DMS 273 treated with DMSO at 0.1 percent for 48 hours (cell line): Measurements from ENCODE around the gene ATP5F1D.

ENCODE experiments used
- DNase-seq: peaks from one replicate; lab custom pipeline; 2025; lab: John Stamatoyannopoulos, UW

Gene ATP5F1D

DNA sequence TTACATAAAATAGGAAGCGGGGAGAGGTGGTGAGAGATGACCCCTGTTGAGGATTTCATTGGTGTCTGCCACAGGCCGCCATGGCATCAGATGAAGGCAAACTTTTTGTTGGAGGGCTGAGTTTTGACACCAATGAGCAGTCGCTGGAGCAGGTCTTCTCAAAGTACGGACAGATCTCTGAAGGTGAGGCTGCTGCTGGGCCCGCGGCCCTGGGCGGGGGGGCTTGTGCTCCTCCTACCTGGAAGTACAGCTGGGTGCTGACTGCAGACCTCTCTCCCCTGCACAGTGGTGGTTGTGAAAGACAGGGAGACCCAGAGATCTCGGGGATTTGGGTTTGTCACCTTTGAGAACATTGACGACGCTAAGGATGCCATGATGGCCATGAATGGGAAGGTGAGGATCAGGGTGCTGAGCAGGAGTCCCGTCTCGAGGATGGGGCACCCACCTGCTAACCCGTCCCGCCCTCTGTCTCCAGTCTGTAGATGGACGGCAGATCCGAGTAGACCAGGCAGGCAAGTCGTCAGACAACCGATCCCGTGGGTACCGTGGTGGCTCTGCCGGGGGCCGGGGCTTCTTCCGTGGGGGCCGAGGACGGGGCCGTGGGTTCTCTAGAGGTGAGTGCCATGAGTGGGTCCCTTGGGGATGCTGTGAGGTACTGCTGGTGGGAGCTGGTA is 29.4 kb downstream of the ATP5F1D start:
- DNase-seq: no peak

DNA sequence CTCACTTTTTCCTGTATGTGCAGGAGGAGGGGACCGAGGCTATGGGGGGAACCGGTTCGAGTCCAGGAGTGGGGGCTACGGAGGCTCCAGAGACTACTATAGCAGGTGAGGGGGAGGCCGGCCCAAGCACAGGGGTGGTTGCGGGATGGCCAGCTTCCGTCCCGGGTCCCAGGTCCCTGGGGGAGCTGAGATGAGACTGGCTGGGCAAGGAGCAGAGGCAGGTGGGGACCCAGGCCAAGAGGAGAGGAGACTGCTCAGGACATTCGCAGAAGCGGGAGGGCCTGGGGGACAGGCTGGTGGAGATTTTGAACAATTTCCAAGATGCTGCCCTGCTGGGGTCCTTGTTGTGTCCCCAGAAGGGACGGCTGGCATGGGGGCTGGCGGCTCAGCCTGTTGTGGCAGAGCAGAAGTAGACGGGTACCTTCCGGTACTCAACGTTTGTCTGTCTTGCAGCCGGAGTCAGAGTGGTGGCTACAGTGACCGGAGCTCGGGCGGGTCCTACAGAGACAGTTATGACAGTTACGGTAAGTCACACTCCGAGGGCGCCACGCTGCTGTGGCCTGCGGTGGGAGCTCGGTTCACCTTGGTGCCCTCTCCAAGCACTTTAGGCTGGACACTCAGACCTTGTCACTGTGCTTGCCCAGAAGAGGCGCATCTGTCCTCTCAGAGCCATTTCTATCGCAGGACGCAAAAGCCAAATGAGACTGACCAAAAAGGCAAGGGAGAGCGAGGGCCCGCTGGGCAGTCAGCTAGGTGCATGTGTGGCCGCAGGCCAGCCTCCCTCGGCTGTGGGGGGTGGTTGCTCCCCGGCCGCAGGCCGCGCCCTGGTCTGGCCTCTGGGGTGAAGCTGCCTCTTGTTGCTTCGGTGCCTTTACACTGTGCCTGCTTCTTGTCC is 30.2 kb downstream of the ATP5F1D start:
- DNase-seq: no peak

DNA sequence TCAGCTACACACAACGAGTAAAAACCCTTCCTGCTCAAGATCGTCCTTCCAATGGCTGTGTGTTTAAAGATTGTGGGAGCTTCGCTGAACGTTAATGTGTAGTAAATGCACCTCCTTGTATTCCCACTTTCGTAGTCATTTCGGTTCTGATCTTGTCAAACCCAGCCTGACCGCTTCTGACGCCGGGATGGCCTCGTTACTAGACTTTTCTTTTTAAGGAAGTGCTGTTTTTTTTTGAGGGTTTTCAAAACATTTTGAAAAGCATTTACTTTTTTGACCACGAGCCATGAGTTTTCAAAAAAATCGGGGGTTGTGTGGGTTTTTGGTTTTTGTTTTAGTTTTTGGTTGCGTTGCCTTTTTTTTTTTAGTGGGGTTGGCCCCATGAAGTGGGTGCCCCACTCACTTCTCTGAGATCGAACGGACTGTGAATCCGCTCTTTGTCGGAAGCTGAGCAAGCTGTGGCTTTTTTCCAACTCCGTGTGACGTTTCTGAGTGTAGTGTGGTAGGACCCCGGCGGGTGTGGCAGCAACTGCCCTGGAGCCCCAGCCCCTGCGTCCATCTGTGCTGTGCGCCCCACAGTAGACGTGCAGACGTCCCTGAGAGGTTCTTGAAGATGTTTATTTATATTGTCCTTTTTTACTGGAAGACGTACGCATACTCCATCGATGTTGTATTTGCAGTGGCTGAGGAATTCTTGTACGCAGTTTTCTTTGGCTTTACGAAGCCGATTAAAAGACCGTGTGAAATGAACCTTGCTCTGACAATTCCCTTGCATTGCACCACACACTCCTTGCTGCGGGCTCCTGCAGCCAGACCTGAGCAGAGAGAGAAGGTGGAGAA is 31.1 kb downstream of the ATP5F1D start:
- DNase-seq: no peak

DNA sequence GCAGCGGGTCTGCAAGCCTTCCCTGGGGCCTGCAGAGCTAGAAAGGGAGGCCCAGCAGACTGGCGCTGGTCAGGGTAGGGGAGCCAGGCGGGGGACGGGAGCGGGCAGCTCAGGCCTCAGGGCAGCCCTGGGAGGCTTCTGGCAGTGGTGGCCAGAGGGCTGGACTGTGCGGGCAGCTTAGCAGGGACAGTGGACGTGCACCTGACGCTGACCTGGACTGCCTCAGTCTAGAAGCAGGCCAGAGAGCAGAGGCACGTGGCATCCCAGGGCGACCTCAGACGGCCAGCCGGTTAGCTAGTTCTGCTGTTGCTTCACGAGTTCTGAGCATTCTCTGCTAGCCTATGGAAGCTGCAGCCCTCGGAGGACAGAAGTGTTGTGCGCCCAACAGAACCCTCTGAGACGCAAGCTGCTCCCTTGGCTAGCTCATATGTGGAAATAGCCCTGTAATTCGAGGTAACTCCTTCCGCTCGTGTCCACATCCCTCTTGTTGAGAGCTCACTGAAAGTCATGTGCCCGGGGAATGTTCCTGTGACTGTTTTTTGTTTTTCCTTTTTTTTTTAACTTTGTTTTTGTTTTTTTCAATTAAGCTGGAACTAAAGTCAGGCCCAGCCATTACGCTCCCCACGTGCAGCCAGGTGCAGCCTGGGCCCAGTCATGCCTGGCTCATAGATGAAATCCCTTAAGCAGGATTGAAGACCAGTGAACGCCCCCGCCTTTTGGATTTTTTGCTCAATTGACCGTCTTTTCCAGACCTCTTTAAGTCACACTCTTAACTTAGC is 31.9 kb downstream of the ATP5F1D start:
- DNase-seq: no peak

DNA sequence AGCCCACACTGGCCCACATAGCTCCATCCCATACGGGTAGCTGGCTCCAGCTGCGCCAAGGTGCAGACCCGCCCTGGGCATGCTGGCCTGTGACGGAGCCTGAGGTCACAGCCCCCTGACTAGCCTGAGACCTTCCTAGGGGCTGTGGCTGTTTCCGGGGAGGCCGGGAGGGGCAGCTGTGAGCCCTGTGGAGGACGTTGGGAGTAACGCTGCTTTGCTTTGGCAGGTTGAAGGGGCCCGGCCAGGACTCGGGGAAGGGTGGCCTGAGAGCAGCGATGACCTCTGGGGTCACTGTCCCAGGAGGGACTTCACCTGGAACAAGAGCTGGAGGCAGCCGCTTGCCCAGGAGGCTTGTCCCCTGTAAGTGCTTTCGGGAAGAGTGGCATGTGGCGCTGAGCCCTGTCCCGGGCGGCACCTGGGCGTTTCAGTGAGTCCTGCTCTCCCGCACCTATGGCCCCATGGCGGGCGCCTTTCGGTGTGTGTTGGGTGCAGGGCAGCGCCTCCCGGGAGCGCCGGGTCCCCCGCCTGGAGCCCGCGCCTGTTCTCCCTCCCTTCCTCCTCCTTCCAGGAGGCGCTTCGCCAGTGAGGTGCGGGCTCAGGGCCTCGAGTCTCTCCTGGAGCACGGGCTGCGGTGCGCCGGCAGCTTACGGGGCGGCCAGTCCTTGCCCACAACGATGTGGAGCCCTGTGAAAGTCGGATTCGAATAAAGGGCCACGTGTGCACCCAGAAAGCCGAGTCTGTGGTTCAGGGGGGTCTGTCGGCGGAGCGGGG is 32.7 kb downstream of the ATP5F1D start:
- no peak for DNase-seq

DNA sequence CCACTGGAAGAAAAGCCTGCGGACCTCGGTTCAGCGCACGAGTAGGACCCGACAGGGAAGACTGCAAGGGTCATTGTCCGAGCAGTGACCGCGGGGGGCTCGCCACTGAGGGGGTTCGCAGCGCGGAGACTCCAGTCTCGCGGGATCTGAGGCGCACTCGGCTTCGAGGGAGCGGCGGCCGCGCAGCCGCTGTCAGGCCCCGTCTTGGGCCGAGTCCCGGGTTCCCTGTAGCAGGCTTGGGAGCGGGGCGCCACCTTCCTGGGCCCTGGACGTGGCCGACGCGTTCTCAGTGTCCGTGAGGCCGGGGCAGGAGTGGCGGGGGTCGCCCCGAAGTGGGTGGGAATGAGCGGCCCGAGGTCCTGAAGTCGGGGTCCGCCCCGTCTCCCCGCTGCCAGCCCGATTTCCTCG is 33.3 kb downstream of the ATP5F1D start:
- no peak for DNase-seq

DNA sequence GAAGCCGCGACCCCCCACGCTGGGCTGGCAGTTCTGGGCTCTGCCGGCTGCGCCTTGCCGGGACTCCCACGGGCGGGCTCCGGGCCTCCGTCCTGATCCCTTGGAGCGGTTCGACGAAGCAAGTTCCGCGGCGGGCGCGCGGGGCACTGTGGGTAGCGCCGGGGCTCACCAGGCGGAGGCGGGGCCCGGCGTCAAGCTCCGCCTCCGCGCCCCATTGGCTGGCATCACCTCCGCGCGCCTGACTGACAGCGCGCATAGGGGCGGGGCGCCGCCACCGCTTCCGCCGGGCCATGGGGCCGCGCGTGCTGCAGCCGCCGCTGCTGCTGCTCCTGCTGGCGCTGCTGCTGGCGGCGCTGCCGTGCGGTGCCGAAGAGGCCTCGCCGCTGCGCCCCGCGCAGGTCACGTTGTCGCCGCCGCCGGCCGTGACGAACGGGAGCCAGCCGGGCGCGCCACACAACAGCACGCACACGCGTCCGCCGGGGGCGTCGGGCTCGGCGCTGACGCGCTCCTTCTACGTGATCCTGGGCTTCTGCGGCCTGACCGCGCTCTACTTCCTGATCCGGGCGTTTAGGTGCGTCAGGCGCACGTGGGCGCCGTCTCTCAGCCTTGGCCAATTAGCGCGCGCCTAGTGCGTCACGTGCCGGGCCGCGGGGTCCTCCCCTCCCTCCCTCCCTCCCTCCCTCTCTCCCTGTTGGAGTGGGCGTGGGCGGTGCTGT is 33.9 kb downstream of the ATP5F1D start, which contains the start of gene FAM174C:
Gene FAM174C, plus strand, starts transcription at position 271 of the 716 bp plus-strand sequence. Its CDS starts 20 bp downstream, at position 291.
- DNase-seq: peak; percentile 95

DNA sequence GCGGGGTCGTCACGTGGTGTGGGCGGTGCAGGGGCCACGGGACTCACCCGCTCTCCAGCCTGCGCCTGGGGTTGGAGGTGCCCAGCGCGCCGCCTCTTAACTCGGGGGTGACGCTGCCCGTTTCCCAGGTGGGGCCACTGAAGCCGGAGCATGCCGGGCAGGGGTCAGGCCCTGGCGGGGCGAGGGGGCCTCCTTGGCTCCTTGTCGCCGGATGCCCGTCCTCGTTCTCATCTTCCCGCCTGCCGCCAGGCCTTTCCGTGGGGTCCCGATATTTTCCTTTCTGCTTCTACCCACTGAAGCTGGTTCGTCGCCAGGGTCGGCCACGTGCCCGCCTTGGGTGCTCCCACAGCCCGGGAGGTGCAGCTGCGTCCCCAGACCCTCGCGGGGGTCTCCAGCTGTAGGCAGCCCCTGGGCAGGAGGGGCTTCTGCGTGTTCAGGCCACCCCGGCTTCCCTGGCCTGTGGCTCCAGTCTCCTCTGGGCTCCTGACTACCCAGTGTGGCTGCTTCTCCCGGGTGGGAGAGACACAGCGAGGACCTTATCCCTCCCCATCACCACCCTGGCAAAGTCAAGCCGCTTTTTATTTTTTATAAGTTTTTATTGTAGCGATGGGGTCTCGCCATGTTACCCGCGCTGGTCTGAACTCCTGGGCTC is 34.6 kb downstream of the ATP5F1D start:
- no peak for DNase-seq

DNA sequence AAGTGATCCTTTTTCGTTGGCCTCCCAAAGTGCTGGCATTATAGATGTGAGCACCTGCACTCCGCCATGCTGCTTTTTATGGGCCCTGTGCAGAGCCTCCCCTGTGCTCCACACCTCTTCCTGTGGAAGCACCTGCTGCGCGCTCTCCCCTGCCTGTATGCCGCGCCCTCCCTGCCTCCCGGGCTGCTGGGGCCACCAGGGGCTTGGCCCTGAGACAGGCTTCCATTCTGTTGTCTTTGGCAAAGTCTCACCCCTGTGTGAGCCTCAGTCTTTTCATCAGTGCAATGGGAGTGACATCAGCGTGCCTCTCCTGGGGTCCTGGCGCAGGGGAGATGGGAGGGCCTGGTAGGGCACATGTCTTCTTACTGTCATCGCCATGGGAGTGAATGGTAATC is 35.1 kb downstream of the ATP5F1D start:
- no peak for DNase-seq

DNA sequence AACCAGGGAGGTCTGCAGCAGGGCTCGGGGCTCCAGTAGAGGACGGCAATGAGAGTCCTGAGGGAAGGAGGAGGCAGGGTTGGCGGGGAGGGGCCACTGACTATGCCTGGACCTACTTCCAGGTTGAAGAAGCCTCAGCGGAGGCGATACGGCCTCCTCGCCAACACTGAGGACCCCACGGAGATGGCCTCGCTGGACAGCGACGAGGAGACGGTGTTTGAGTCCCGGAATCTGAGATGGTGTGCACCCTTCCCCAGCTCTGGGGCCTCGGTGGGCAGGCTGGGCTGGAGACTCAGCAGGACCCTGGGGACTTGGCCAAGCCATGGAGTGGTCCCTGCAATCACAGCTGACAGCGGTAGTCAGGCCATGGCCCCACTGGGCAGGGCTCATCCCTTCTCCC is 35.5 kb downstream of the ATP5F1D start:
- DNase-seq: no peak

DNA sequence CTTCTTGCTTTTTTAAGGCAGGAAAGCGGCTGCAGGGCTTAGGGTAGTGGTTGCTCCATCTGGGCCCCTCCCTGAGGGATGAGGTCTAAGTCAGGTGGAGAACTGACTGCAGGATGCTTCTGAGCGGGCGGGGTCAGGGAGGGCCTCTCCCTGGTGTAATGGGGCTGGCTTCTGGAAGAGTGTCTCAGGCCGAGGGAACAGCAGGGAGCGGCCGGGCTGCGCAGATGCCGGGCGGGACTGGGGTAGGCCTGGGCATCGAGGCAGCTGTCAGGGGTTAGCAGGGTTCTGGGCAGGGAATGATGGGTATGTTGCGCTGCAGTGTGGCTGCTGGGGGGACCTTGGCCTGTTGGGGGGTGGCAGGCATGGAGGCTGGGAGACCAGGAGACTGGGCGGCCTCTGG is 36.5 kb downstream of the ATP5F1D start:
- DNase-seq: no peak

DNA sequence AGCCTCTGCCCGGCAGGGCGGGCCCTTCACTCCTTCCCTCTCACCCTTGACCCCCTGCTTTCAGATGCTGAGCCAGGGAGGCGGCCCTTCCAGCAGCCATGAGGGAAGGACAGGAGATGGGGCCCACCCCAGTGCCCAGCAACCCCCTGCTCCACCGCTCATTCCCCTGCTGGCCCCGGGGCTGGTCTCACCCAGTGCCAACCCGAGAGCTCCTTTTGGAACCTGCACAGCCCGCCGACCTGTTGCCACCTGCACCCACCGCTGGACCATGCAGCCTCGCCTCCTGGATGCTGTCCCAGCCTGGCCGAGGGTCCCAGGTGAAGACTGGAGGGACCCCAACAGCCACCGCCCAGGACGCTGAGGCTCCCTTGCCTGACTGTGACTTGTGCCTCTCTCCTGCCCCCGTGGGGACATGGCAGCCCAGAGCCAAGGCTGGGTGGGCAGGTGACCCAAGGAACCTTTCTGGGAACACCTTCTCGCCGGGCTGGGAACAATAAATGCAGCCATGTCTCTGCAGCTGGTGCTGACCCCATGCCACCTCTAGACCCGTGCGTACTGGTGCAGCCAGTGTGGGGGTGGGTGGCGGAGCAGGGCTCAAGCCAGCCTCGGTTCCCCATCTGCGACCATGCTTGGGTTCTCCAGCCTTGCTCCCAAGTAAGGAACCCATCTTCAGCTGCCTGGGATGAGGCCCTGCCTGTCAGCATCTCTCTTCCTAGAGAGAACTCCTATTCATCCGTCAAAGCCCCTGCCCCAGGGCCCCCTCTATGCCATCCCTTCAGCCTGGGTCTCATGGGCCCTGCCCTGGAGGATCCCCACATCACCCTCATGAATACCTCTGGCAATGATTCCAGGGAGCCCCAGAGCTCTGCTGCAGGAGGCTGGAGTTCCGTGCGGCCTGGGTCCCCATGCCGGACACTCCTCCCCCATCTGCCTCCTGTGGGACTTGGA is 37.4 kb downstream of the ATP5F1D start:
- DNase-seq: no peak

DNA sequence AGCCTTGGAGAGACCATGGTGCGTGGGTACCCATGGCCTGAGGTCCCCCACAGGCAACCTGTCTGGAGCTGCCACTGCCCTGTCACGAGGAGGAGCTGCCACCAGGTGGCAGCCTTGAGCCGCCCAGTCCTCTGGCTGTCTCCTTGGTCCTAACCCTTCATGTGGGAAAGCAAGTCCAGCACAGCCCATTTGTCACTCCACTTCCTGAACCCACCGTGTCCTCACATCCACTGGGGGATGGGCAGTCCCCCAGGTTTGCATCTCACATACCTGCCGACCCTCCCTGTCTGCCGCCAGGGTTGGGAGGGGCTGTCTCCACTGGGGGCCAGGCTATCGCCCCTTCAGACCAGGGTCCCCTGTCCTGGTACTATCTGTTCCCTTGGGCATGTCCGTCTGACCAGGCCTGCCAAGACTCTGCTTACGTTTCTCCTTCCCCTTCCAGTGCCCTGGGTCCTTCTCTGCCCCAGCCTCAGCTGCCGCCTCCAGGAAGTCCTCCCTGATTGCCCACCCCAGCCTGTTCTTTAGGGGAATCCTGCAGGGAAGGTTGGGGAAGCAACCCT is 38.3 kb downstream of the ATP5F1D start:
- peak; percentile 31 for DNase-seq

DNA sequence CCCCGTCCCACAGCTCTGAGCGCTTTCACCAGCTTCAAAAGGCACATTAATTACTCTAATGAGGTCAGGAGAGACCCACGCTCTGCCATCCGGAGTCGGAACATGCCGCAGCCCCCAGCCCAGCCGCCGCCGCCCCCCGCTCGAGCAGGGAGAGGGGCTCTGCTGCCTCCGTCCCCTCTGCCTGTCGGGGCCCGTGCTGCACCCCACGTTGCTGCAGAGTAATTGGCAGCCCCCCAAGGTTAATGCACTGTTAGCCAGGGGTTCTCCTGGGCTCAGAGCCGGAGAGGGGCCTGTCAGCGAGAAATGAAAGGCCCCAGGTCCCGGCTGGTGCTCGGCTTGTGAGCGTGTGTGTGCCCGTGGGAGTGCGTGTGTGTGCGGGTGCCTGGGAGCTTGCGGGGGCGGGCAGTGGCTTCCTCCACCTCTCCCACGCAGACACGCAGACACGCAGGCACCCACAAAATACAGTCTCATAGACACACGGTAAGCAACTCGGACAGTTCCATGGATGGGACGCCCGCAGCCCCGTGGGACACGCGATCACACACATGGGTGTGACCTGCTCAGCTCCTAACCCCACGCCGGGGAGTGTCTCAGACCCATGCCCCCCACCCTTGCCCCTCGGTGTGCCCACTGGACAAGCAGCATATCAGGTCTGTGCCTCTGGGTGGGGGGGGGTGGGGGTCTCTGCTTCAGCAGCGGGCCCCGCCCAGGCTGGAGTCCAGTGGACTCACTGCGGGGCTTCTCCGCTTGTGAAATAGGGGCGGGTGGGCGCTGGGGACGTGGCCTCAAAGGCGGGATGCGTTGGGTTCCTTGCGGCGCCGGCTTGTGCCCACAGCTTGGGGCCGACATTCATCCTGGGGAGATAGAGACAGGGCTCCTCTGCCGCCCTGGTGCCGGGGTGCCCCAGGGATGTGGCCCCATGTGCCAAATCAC is 39.4 kb downstream of the ATP5F1D start:
- DNase-seq: no peak

DNA sequence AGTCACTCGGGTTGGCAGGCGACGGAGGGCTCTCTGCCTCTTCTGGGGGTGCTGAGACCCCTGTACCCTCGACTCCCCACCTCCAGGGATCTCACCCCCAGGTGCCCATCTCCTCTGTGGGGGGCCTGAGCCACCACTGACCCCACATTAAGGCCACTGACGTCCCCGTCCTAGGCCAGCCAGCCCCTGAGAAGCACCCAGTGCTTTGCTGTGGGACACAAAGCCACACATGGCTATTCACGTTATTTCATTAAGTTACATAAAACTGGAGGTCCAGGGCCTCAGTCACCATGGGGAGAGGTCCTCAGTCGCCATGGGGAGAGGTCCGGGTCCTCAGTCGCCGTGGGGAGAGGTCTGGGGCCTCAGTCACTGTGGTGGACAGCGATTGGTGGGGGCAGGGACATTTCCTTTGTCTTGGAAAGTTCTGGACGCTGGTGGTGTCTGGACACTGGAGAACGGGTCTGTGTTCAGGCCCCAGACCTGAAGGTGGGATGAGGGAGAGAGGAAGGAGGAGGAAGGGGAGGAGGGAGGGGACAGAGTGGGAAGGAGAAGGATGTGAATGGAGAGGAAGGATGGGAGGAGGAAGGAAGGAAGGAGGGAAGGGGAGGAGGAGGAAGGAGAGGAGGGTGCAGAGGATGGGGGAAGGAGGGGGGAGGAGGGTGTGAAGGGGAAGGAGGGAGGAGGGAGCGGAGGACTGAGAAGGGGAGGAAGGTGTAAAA is 40.2 kb downstream of the ATP5F1D start:
- no peak for DNase-seq

DNA sequence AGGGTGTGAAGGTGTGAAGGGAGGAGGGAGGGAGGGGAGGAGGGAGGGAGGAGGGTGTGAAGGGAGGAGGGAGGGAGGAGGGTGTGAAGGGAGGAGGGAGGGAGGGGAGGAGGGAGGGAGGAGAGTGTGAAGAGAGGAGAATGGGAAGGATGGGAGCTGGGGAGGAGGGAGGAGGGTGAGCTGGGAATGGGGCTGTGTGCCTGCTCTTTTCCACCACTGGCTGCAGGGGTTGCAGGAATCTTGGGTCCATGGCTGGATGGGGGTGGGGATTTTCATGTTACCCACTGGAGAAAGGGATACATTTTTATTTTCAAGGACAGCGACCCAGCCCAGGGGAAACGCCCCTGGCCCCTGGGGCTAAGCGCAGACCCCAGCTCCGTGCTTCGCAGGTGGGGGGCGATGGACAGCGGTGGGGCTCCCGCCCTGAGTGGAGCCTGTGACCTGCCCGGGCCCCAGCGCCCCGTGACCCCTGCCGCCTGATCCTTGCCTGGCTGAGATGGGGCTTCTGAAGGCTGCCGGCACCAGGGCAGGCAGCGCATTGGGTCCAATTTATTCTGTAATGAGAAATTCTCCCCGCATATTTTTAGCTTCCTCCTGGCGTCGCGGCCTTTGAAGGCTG is 41.1 kb downstream of the ATP5F1D start:
- no peak for DNase-seq
